NCI-H2029 (cell line): ENCODE data around the gene CMPK2.
A peak's percentile ranks its signal among the peaks of the same experiment; 100 is the strongest.
"Not testable (repeated sequence)": the region's sequence is repeated elsewhere in the genome, so short reads cannot be mapped to it uniquely, and the experiment has no call there.

Source experiments
- DNase-seq: peaks from one replicate; lab custom pipeline; 2025; lab: John Stamatoyannopoulos, UW

Gene CMPK2

GRCh38 chr2:6865346-6866274 lies at the start of gene CMPK2:
CMPK2 (minus strand) TSS chr2:6865907; CDS start chr2:6865696, 211 bp downstream.
- peak; percentile 72 for DNase-seq

GRCh38 chr2:6915399-6915798 lies 49.7 kb upstream of the CMPK2 start:
- no peak for DNase-seq

DNA sequence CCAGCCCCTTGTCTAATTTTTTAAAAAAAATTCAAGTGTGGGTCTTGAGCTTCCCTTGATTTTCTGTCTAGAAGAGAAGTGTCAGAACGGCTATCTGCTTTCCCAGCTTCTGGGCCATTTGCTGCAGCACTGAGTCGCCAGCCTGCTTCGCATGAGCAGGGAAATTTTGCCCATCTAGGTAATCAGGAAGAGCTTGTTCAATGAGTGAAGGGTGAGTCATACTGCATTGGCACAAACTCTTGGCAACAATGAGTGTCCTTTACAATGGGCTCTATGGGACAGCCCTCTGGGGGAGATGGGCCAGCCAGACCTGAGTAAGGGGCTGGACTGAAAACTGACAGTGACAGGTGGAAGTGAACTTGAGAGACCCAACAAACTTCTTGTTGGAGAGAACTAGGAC lies 49.1 kb upstream of the CMPK2 start:
- peak; percentile 11 for DNase-seq

DNA sequence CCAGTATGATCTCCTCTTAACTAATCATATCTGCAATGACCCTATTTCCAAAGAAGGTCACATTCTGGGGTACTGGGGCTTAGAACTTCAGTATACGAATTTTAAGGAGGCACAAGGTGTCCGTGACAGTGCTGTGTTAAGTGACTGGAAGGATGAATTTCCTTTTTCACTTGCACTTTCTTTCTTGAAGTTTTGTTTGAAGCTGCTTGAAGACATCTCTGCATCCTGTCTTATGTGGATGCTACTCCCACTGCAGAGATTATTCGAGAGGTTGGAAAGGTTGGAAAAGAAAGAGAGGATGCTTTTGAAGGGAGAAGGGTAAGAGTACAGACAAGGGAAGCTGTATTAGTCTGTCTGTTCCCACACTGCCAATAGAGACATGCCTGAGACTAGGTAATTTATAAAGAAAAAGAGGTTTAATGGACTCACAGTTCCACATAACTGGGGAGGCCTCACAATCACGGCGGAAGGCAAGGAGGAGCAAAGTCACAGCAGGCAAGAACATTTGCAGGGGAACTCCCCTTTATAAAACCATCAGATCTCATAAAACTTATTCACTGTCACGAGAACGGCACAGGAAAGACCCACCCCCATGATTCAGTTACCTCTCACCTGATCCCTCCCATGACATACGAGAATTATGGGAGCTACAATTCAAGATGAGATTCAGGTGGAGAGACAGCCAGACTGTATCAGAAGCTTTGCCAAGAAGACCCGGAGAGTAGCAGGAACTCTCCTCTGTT lies 47.9 kb upstream of the CMPK2 start:
- no peak for DNase-seq

GRCh38 chr2:6911721-6912120 lies 46.0 kb upstream of the CMPK2 start:
- DNase-seq, result no peak

- DNase-seq, result no peak
Observed at GRCh38 chr2:6909431-6910385, 44.0 kb upstream of the CMPK2 start.

GRCh38 chr2:6908291-6908690 lies 42.6 kb upstream of the CMPK2 start:
- DNase-seq, result no peak

DNA sequence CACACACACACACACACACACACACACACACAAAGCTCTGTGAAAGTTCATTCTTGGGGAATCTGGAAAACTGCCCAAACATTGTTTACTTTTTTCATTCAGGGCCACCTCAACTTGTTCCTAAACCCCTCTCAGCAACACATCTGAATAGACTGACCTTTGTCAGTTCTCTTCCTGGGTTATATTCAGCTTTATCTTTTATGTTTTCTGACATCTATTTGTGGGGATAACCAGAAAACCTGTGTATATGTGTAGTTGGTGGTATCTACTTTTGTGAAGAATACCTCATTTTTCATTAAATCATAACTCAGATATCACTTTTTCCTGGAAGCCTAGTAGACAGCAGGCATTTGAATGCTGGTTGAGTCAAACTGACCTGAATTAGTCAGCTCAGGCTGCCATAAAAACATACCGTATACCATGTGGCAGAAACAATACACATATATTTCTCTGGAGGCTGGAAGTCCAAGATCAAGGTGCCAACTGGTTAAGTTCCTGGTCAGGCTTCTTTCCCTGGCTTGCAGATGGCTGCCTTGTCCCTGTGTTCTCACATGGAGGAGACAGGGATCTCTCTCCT lies 40.5 kb upstream of the CMPK2 start:
- DNase-seq, result no peak

GRCh38 chr2:6905668-6906067 lies 40.0 kb upstream of the CMPK2 start:
- no peak for DNase-seq

GRCh38 chr2:6902581-6902980 lies 36.9 kb upstream of the CMPK2 start:
- not testable (repeated sequence) for DNase-seq

DNA sequence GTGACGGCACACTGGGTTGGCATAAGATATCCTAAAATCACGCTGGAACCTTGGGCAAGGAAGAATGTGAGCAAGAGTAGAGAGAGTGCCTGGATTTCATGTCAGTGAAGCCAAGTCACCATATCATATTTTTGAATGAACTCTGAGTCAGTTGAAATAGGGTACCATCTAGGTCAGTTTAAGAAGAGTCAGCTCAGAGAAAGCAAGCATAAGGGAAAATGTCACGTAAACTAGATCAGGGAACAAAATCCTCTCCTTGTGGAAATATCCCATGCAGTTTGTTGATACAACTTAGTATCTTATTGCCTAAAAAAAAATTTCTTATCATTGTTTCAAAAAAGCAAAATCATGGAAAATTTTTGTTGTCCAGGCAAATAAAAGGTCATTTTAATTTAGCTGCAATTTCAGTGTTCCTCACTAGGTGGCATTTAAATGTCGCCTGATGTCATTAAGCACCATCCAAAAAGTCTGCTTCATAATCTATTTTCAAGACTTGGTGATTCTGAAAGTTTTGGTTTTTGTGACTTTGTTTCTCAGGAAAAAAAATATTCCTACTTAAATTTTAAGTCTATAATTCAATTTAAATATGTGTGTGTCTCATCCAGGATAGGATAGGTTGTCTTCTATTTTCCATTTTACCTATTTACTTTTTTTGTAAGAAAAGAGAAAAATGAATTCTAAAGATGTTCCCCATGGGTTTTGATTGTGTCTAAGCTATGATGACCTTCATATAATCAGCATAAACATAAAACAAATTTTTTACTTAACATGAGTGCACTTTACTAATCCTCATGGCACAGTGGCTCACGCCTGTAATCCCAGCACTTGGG lies 31.4 kb upstream of the CMPK2 start:
- no peak for DNase-seq

- no peak for DNase-seq
Observed at GRCh38 chr2:6893876-6894482, 28.3 kb upstream of the CMPK2 start.

- no peak for DNase-seq
Observed at GRCh38 chr2:6888724-6889123, 23.0 kb upstream of the CMPK2 start.

DNA sequence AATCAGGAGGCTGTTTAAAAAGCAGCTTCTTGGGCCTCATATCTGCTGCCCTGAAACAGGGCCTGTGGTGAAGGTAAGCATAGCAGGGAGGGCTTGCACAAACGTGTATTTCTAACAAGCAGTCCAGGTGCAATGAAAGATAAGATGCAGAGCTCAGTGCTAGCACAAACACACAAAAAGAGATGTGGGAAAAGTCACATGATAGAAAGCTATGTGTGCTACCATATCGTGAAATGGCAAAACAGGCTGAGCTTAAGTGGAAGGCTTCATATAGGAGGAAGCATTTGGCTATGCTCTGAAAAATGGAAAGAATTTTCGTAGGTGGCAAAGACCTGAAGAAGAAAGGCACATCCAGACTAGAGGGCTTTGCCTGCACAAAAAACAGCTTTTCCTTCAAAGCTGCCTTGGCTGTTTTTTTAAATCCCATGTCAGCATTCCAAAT lies 22.1 kb upstream of the CMPK2 start:
- DNase-seq, result no peak

GRCh38 chr2:6885968-6886367 lies 20.3 kb upstream of the CMPK2 start:
- no peak for DNase-seq

DNA sequence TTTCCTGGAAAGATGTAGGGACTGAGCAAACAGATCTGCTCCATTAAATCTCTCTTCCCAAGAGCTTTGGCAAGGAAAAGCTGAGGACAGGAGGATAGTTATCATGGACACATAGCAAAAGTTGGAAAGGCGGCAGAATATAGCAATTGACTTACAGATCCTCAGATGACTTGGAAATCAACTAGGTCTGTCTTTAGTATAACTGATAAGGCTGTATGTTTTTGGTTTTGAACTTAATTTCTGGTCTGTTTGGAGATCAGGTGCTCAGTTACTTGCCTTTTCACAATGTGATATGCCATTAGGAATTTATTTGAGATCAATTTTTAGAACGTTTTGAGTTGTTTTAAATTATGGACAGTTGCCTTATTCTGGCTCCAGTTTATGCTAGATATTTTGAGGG lies 19.8 kb upstream of the CMPK2 start:
- DNase-seq, result no peak

DNA sequence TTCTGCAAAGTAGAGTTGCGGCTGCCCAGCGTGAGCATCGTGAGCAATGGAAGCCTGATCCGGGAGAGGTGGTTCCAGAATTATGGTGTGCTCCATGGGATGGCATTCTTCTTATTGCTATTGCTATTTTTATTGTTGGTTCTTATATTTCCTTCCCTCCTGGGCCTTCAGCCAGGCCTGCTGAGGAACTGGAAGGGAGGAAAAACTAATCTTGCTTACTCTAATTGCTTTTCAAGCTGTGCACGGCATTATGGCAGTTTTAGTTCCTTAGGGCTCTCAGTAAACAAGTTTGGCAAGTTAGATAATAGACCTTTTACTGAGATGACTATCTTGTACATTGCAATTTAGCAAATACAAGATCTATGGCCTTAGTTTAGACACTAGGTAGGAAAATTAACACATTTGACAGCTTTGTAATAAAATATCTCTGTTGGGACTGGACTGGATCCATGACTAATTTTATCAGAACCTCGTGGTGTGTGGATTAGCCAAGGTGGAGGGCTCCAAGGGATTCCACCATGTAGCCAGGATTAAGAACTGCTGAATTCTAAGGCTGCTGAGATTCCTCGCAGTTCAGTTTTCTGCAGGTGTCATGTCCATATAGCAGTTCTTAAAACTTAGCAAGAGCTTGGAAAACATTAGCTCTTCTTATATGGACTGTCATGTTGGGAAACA lies 17.9 kb upstream of the CMPK2 start:
- no peak for DNase-seq

- DNase-seq, result no peak
Observed at GRCh38 chr2:6881516-6881915, 15.8 kb upstream of the CMPK2 start.

- DNase-seq, result no peak
Observed at GRCh38 chr2:6881046-6881445, 15.3 kb upstream of the CMPK2 start.
